ENCODE data around the gene MBOAT1. TPM values are rescaled to one million over a fixed set of nuclear protein-coding genes. Genes with fewer than 3 reads are reported as not detected.

MBOAT1 gene
- total RNA-seq, 1 donor from 2014 or later: 6.4 TPM

DNA sequence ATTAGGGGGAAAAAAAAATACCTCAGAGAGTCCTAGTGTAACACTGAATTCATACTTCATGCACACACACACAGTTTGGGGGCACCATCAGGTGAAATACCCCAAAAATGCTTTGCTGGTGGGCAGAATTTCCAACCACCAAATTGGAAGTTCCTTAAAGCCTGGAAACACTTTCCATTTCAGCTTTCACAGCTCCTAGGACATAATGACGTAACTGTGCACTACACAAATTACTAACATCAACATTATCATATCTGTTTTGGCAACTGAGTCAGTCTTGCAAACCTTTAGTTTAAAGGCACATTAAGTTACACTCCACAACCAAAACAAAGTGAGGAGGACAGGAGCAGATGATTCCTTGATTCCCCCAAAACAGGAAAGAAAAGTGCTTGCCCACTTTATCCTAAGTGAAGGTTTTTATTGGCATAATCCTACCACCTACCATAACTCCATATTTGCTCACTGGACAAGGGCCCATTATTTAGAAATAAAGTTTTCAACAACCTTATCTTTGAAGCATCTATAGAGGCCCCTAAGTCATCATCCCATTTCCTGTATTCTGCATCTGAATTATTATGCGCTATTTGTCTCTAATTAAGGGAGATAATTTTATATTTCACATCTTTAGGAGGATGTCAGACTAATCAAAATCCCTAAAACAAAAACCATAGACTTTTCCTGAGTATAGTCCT is 3.4 kb downstream of the MBOAT1 start:
- Histone ChIP-seq H3K4me2 (ENCODE audit: low read length) (no peak overlapping the region), H3K36me3 (ENCODE audit: insufficient read depth, low read length) (no peaks in the 10 kb centered on the region), H3K27me3 (ENCODE audit: insufficient read depth, low read length) (no peaks in the 10 kb centered on the region), H3K79me2 (ENCODE audit: insufficient read depth, low read length) (no peaks in the 10 kb centered on the region), H3K4me3 (ENCODE audit: insufficient read depth, low read depth, low read length) (no peak overlapping the region), H3K9me3 (ENCODE audit: insufficient read depth, low read depth, low read length) (no peaks in the 10 kb centered on the region), H4K20me1 (ENCODE audit: insufficient read depth, low read length) (no peaks in the 10 kb centered on the region), H3K9ac (ENCODE audit: low read length) (no peak overlapping the region), H3K27ac (ENCODE audit: low read depth, low read length) (no peak overlapping the region), H2AFZ (ENCODE audit: low read depth, low read length) (no peak overlapping the region), H3K4me1 (ENCODE audit: insufficient read depth, low read length) (peaks cover 17% of the 10 kb centered on the region)
- FAIRE-seq (no peak), DNase-seq (ENCODE audit: low read depth) (no peak)
- H3K4me3 Mint-ChIP-seq (ENCODE audit: unreplicated experiment): no peak overlapping the region
- no peaks in the 10 kb centered on the region for H3K9me3 Mint-ChIP-seq (ENCODE audit: unreplicated experiment)
- H3K27me3 Mint-ChIP-seq (ENCODE audit: low read depth, unreplicated experiment): no peaks in the 10 kb centered on the region
- peaks cover 19% of the 10 kb centered on the region for H3K4me1 Mint-ChIP-seq (ENCODE audit: low read depth, unreplicated experiment)
- no peaks in the 10 kb centered on the region for H3K36me3 Mint-ChIP-seq (ENCODE audit: low read depth, unreplicated experiment)
- H3K27ac Mint-ChIP-seq (ENCODE audit: unreplicated experiment): no peak overlapping the region
- TF ChIP-seq, protein P1, sequence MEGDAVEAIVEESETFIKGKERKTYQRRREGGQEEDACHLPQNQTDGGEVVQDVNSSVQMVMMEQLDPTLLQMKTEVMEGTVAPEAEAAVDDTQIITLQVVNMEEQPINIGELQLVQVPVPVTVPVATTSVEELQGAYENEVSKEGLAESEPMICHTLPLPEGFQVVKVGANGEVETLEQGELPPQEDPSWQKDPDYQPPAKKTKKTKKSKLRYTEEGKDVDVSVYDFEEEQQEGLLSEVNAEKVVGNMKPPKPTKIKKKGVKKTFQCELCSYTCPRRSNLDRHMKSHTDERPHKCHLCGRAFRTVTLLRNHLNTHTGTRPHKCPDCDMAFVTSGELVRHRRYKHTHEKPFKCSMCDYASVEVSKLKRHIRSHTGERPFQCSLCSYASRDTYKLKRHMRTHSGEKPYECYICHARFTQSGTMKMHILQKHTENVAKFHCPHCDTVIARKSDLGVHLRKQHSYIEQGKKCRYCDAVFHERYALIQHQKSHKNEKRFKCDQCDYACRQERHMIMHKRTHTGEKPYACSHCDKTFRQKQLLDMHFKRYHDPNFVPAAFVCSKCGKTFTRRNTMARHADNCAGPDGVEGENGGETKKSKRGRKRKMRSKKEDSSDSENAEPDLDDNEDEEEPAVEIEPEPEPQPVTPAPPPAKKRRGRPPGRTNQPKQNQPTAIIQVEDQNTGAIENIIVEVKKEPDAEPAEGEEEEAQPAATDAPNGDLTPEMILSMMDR (IDR thresholded peaks at IDR 0.05; ENCODE audit: insufficient read depth, low read depth, low read length): no peak
- no peak for TF ChIP-seq EZH2 (IDR thresholded peaks at IDR 0.05; ENCODE audit: insufficient read depth, low read length)

DNA sequence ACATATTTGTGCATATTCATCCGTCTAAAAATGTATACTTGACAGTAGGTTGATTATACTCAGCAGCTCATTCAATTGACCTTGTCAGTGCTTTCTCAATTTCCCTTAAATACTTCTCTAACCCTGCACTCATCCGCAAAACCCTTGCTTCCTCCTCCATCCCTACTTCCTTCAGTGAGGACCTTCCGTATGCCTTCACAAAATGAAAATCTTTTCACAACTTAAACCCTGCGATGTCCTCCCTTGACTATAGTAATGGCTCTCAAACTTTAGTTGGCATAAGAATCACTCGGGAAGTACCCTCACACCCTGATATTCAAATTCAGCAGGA is 5.2 kb downstream of the MBOAT1 start:
- Histone ChIP-seq H3K79me2 (ENCODE audit: insufficient read depth, low read length) (no peaks in the 10 kb centered on the region), H4K20me1 (ENCODE audit: insufficient read depth, low read length) (no peaks in the 10 kb centered on the region), H3K27ac (ENCODE audit: low read depth, low read length) (no peak overlapping the region), H2AFZ (ENCODE audit: low read depth, low read length) (no peak overlapping the region), H3K9me3 (ENCODE audit: insufficient read depth, low read depth, low read length) (no peaks in the 10 kb centered on the region), H3K4me2 (ENCODE audit: low read length) (no peak overlapping the region), H3K9ac (ENCODE audit: low read length) (no peak overlapping the region), H3K4me1 (ENCODE audit: insufficient read depth, low read length) (peaks cover 8% of the 10 kb centered on the region), H3K27me3 (ENCODE audit: insufficient read depth, low read length) (no peaks in the 10 kb centered on the region), H3K4me3 (ENCODE audit: insufficient read depth, low read depth, low read length) (no peak overlapping the region), H3K36me3 (ENCODE audit: insufficient read depth, low read length) (no peaks in the 10 kb centered on the region)
- Mint-ChIP-seq H3K27ac (ENCODE audit: unreplicated experiment) (no peak overlapping the region), H3K4me1 (ENCODE audit: low read depth, unreplicated experiment) (peaks cover 12% of the 10 kb centered on the region), H3K4me3 (ENCODE audit: unreplicated experiment) (no peak overlapping the region), H3K27me3 (ENCODE audit: low read depth, unreplicated experiment) (no peaks in the 10 kb centered on the region), H3K36me3 (ENCODE audit: low read depth, unreplicated experiment) (no peaks in the 10 kb centered on the region), H3K9me3 (ENCODE audit: unreplicated experiment) (no peaks in the 10 kb centered on the region)
- TF ChIP-seq, protein P1 (IDR thresholded peaks at IDR 0.05; ENCODE audit: insufficient read depth, low read depth, low read length): no peak
- TF ChIP-seq EZH2 (IDR thresholded peaks at IDR 0.05; ENCODE audit: insufficient read depth, low read length): no peak
- no peak for DNase-seq (ENCODE audit: low read depth)
- no peak for FAIRE-seq

DNA sequence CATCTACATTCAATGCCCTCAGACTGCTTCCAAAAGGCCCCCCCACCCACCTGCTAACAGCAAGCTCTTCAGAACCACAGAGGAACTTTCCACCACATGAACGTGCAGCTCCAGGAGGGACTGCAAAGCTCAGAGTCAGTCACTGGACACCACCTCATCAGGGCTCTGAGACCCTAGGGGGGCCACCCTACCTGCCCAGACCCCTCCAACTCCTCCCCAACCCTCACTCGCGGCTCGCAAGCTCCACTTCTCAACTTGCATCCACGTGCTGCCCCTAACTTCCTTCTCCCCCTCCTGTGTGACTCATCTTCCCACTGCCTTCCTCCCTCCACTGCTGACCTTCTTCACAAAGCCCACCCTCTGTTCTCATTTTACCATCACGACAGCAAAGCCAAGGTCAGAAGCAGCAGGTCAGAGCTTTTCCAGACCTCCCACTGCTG is 6.5 kb downstream of the MBOAT1 start:
- no peak for FAIRE-seq
- H3K36me3 ChIP-seq (ENCODE audit: insufficient read depth, low read length): no peaks in the 10 kb centered on the region
- H3K27me3 Mint-ChIP-seq (ENCODE audit: low read depth, unreplicated experiment): no peaks in the 10 kb centered on the region
- no peak overlapping the region for H3K4me3 Mint-ChIP-seq (ENCODE audit: unreplicated experiment)
- no peak overlapping the region for H3K4me3 ChIP-seq (ENCODE audit: insufficient read depth, low read depth, low read length)
- H2AFZ ChIP-seq (ENCODE audit: low read depth, low read length): no peak overlapping the region
- DNase-seq (ENCODE audit: low read depth): no peak
- H4K20me1 ChIP-seq (ENCODE audit: insufficient read depth, low read length): no peaks in the 10 kb centered on the region
- no peak overlapping the region for H3K27ac Mint-ChIP-seq (ENCODE audit: unreplicated experiment)
- H3K4me1 Mint-ChIP-seq (ENCODE audit: low read depth, unreplicated experiment): peaks cover 12% of the 10 kb centered on the region
- no peak overlapping the region for H3K4me2 ChIP-seq (ENCODE audit: low read length)
- H3K9me3 ChIP-seq (ENCODE audit: insufficient read depth, low read depth, low read length): no peaks in the 10 kb centered on the region
- TF ChIP-seq, protein P1 (IDR thresholded peaks at IDR 0.05; ENCODE audit: insufficient read depth, low read depth, low read length): no peak
- TF ChIP-seq EZH2 (IDR thresholded peaks at IDR 0.05; ENCODE audit: insufficient read depth, low read length): no peak
- no peaks in the 10 kb centered on the region for H3K36me3 Mint-ChIP-seq (ENCODE audit: low read depth, unreplicated experiment)
- no peaks in the 10 kb centered on the region for H3K4me1 ChIP-seq (ENCODE audit: insufficient read depth, low read length)
- no peaks in the 10 kb centered on the region for H3K79me2 ChIP-seq (ENCODE audit: insufficient read depth, low read length)
- no peak overlapping the region for H3K9ac ChIP-seq (ENCODE audit: low read length)
- H3K27me3 ChIP-seq (ENCODE audit: insufficient read depth, low read length): no peaks in the 10 kb centered on the region
- no peaks in the 10 kb centered on the region for H3K9me3 Mint-ChIP-seq (ENCODE audit: unreplicated experiment)
- H3K27ac ChIP-seq (ENCODE audit: low read depth, low read length): no peak overlapping the region

Data from astrocyte (in vitro differentiated cells and primary cell).